Parathyroid adenoma (tissue), 2 donors: Measurements from ENCODE around the gene NT5C.

ENCODE experiments used
- H2AFZ ChIP-seq: fragments of 300-600 bp; sonication (generic); one replicate; pipeline ENCODE4 v1.7.0; 2017; ENCODE audit warnings: antibody characterized with exemption, mild to moderate bottlenecking
- H3K27ac ChIP-seq: fragments of 300-600 bp; sonication (generic); one replicate; pipeline ENCODE4 v1.7.0; 2017
- H3K27me3 ChIP-seq: fragments of 300-600 bp; sonication (generic); one replicate; pipeline ENCODE4 v1.7.0; 2017; ENCODE audit warnings: low read length; ENCODE audit not compliant: control insufficient read depth, insufficient read depth
- H3K36me3 ChIP-seq: fragments of 300-600 bp; sonication (generic); one replicate; pipeline ENCODE4 v1.7.0; 2017; ENCODE audit warnings: low read length; ENCODE audit not compliant: control insufficient read depth, insufficient read depth
- H3K4me1 ChIP-seq: fragments of 300-600 bp; sonication (generic); one replicate; pipeline ENCODE4 v1.7.0; 2017; ENCODE audit warnings: control low read depth
- H3K4me2 ChIP-seq: fragments of 300-600 bp; sonication (generic); one replicate; pipeline ENCODE4 v1.7.0; 2017; ENCODE audit warnings: low read length
- H3K4me3 ChIP-seq: fragments of 300-600 bp; sonication (generic); one replicate; pipeline ENCODE4 v1.7.0; 2017; ENCODE audit warnings: low read depth, low read length
- H3K79me2 ChIP-seq: fragments of 300-600 bp; sonication (generic); one replicate; pipeline ENCODE4 v1.7.0; 2017; ENCODE audit warnings: control low read depth
- H3K9ac ChIP-seq: fragments of 300-600 bp; sonication (generic); one replicate; pipeline ENCODE4 v1.7.0; 2017; ENCODE audit warnings: mild to moderate bottlenecking
- H3K9me3 ChIP-seq: fragments of 300-600 bp; sonication (generic); one replicate; pipeline ENCODE4 v1.7.0; 2017; ENCODE audit warnings: low read length; ENCODE audit not compliant: control insufficient read depth
- TF ChIP-seq, protein P1 (sequence below): fragments of 300-600 bp; sonication (generic); IDR thresholded peaks from one replicate; pipeline ENCODE4 v1.7.0; 2017; ENCODE audit warnings: antibody characterized with exemption, mild to moderate bottlenecking
- donor health status: primary hyperparathyroidism.

The NT5C gene

DNA sequence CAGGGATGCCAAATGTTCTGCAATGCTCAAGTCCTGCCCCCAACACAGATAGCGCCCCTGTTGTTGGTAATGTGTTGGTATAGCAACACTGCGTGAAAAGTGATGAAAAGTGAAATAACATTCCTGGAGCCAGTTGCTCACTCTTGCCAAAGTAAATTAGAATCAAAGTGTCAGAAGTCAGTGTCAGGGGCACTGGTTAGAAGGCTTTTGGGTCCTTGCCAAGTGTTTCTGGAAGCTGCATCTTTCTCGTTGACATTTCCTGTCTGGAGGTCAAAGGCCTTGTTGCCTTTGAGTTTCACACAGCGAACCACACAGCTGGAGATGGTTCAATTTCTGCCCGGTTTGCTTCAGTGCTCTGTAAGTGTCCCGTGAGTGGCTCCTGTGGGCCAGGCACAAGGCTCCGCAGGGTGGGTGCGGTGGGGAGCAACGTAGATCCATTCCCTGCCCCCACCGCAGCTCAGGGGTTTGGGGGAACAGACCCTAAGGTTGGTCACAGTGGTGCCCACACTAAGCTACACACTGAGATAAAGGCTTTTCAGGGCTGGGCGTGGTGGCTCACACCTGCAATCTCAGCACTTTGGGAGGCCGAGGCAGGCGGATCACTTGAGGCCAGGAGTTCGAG is 47.4 kb downstream of the NT5C start:
- H3K79me2 ChIP-seq: peaks cover 4% of the 10 kb centered on the region
- H3K4me3 ChIP-seq: no peak overlapping the region
- no peak overlapping the region for H2AFZ ChIP-seq
- TF ChIP-seq, protein P1, sequence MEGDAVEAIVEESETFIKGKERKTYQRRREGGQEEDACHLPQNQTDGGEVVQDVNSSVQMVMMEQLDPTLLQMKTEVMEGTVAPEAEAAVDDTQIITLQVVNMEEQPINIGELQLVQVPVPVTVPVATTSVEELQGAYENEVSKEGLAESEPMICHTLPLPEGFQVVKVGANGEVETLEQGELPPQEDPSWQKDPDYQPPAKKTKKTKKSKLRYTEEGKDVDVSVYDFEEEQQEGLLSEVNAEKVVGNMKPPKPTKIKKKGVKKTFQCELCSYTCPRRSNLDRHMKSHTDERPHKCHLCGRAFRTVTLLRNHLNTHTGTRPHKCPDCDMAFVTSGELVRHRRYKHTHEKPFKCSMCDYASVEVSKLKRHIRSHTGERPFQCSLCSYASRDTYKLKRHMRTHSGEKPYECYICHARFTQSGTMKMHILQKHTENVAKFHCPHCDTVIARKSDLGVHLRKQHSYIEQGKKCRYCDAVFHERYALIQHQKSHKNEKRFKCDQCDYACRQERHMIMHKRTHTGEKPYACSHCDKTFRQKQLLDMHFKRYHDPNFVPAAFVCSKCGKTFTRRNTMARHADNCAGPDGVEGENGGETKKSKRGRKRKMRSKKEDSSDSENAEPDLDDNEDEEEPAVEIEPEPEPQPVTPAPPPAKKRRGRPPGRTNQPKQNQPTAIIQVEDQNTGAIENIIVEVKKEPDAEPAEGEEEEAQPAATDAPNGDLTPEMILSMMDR: no peak
- peaks cover 9% of the 10 kb centered on the region for H3K4me1 ChIP-seq
- no peak overlapping the region for H3K4me2 ChIP-seq
- H3K9ac ChIP-seq: no peak overlapping the region
- H3K27ac ChIP-seq: no peak overlapping the region
- no peaks in the 10 kb centered on the region for H3K27me3 ChIP-seq
- H3K9me3 ChIP-seq: no peaks in the 10 kb centered on the region
- H3K36me3 ChIP-seq: no peaks in the 10 kb centered on the region

DNA sequence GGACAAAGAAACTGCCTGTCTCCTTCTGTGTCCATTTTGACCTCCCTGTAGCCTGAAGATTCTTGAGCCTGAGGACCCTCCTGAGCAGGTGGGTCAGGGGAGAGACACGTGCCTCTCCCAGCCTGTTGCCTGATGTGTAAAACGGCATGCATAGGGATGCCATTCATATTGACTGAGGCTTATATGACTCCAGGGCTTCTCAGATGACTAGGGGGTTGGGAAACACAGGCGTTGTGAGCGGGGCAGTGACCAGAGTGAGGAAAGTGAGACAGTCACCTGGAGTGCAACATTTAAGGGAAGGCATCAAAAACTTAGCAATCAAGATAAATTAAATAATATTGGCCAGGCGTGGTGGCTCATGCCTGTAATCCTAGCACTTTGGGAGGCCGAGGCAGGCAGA is 48.9 kb downstream of the NT5C start:
- no peaks in the 10 kb centered on the region for H3K79me2 ChIP-seq
- H3K27me3 ChIP-seq: no peaks in the 10 kb centered on the region
- peaks cover 4% of the 10 kb centered on the region for H3K4me1 ChIP-seq
- H3K27ac ChIP-seq: no peak overlapping the region
- H3K9ac ChIP-seq: no peak overlapping the region
- H3K4me2 ChIP-seq: no peak overlapping the region
- H3K4me3 ChIP-seq: no peak overlapping the region
- H3K36me3 ChIP-seq: no peaks in the 10 kb centered on the region
- TF ChIP-seq, protein P1: no peak
- no peak overlapping the region for H2AFZ ChIP-seq
- H3K9me3 ChIP-seq: no peaks in the 10 kb centered on the region

DNA sequence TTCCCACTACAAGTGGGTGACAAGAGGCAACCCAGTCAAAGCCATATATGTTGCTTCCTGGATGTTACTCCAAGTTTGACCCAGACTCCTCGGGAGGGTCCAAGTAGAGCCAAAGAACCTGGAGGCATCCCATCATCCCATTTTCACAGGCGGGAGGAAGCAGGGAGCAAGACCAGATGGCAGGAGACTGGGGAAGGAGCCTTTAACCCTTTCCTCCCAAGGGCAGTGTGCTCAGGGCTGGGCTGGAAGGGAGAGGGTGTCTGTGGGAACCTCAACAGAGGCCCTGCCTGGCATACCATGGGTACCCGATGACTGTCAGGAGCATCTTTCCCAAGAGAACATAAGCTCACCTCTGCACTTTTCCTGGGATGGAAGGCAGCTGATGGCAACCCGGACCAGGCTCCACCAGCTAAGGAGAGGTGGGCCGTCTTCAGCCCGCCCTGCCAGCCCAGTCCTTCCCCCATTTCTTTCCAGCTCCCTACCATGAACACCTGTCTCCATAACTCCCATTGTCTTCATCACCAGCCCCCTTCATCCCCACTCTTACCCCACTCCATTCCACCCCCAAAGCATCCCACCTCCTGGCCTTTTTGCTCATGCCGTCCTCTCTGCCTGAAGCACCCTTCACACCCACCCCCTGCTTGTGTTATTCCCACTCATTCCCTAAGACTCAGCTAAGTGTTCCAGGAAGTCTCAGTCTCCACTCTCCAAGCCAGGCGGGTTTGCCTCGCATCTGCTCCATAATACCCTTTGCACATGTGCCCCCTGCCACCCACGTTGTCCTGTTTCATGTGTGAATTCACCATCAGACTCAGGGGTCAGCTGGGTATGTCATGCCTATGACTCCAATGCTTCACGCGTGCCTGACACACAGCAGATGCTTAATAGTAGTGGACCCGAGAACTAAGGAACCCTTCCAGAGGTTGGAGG is 49.7 kb downstream of the NT5C start:
- TF ChIP-seq, protein P1: no peak
- no peaks in the 10 kb centered on the region for H3K9me3 ChIP-seq
- H3K4me1 ChIP-seq: peaks cover 3% of the 10 kb centered on the region
- no peaks in the 10 kb centered on the region for H3K36me3 ChIP-seq
- H3K4me3 ChIP-seq: no peak overlapping the region
- H3K79me2 ChIP-seq: no peaks in the 10 kb centered on the region
- H2AFZ ChIP-seq: no peak overlapping the region
- H3K9ac ChIP-seq: no peak overlapping the region
- no peak overlapping the region for H3K4me2 ChIP-seq
- no peaks in the 10 kb centered on the region for H3K27me3 ChIP-seq
- no peak overlapping the region for H3K27ac ChIP-seq
